ENCODE data around the gene ARMH2. TPM values are rescaled to one million over a fixed set of nuclear protein-coding genes. Genes with fewer than 3 reads are reported as not detected.

Gene ARMH2
- total and polyA plus RNA-seq, 4 donors: not detected

DNA sequence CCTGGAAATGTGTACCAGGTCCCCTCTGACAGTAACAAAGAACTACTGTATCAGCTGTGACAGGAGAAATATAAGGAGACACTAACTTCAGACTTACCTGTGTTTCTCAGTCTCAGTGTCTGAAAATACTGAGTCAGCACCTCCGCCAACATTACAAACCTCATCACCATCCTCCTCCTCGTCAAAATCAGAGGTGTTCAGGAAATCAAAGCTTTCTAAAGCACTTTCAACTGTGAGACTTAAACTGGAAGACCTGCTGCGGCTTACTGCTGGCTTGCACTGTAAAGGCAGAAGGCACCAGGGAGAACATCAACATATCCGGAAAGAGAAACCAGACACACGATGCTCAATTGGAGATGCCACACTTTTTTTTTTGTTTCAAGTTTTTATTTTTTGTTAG is 40.3 kb upstream of the ARMH2 start:
- Histone ChIP-seq H3K27me3 (ENCODE audit: control insufficient read depth in 4 of 4, insufficient read depth in 4 of 4, low read length in 3 of 4) (no peaks in the 10 kb centered on the region), H3K4me1 (ENCODE audit: control insufficient read depth in 4 of 4, insufficient read depth in 4 of 4, low read length in 3 of 4) (no peaks in the 10 kb centered on the region), H3K9ac (ENCODE audit: low read depth in 1 of 2, low read length in 2 of 2) (no peak overlapping the region), H3K36me3 (ENCODE audit: control insufficient read depth in 4 of 4, insufficient read depth in 3 of 4, low read depth in 1 of 4, low read length in 3 of 4) (peaks cover 0 to 3% (median 1%) of the 10 kb centered on the region in 4 donors), H3K27ac (ENCODE audit: low read depth in 1 of 2, low read length in 2 of 2) (no peak overlapping the region), H3K9me3 (ENCODE audit: control insufficient read depth in 4 of 4, low read length in 3 of 4) (no peaks in the 10 kb centered on the region), H3K4me3 (ENCODE audit: low read depth in 1 of 3, low read length in 3 of 3) (no peak overlapping the region)
- no peak for TF ChIP-seq TAF1 (conservative IDR thresholded peaks at IDR 0.05)
- TF ChIP-seq, protein P1, sequence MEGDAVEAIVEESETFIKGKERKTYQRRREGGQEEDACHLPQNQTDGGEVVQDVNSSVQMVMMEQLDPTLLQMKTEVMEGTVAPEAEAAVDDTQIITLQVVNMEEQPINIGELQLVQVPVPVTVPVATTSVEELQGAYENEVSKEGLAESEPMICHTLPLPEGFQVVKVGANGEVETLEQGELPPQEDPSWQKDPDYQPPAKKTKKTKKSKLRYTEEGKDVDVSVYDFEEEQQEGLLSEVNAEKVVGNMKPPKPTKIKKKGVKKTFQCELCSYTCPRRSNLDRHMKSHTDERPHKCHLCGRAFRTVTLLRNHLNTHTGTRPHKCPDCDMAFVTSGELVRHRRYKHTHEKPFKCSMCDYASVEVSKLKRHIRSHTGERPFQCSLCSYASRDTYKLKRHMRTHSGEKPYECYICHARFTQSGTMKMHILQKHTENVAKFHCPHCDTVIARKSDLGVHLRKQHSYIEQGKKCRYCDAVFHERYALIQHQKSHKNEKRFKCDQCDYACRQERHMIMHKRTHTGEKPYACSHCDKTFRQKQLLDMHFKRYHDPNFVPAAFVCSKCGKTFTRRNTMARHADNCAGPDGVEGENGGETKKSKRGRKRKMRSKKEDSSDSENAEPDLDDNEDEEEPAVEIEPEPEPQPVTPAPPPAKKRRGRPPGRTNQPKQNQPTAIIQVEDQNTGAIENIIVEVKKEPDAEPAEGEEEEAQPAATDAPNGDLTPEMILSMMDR (IDR thresholded peaks at IDR 0.05; ENCODE audit: low read depth, low read length, missing input control): no peak
- TF ChIP-seq FOXA1 (IDR thresholded peaks at IDR 0.05): no peak
- no peak for TF ChIP-seq HNF4G (IDR thresholded peaks at IDR 0.05)
- TF ChIP-seq, protein P2, sequence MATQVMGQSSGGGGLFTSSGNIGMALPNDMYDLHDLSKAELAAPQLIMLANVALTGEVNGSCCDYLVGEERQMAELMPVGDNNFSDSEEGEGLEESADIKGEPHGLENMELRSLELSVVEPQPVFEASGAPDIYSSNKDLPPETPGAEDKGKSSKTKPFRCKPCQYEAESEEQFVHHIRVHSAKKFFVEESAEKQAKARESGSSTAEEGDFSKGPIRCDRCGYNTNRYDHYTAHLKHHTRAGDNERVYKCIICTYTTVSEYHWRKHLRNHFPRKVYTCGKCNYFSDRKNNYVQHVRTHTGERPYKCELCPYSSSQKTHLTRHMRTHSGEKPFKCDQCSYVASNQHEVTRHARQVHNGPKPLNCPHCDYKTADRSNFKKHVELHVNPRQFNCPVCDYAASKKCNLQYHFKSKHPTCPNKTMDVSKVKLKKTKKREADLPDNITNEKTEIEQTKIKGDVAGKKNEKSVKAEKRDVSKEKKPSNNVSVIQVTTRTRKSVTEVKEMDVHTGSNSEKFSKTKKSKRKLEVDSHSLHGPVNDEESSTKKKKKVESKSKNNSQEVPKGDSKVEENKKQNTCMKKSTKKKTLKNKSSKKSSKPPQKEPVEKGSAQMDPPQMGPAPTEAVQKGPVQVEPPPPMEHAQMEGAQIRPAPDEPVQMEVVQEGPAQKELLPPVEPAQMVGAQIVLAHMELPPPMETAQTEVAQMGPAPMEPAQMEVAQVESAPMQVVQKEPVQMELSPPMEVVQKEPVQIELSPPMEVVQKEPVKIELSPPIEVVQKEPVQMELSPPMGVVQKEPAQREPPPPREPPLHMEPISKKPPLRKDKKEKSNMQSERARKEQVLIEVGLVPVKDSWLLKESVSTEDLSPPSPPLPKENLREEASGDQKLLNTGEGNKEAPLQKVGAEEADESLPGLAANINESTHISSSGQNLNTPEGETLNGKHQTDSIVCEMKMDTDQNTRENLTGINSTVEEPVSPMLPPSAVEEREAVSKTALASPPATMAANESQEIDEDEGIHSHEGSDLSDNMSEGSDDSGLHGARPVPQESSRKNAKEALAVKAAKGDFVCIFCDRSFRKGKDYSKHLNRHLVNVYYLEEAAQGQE (IDR thresholded peaks at IDR 0.05): no peak
- no peak for TF ChIP-seq YY1 (IDR thresholded peaks at IDR 0.05)
- TF ChIP-seq, protein P3, sequence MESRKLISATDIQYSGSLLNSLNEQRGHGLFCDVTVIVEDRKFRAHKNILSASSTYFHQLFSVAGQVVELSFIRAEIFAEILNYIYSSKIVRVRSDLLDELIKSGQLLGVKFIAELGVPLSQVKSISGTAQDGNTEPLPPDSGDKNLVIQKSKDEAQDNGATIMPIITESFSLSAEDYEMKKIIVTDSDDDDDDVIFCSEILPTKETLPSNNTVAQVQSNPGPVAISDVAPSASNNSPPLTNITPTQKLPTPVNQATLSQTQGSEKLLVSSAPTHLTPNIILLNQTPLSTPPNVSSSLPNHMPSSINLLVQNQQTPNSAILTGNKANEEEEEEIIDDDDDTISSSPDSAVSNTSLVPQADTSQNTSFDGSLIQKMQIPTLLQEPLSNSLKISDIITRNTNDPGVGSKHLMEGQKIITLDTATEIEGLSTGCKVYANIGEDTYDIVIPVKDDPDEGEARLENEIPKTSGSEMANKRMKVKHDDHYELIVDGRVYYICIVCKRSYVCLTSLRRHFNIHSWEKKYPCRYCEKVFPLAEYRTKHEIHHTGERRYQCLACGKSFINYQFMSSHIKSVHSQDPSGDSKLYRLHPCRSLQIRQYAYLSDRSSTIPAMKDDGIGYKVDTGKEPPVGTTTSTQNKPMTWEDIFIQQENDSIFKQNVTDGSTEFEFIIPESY (IDR thresholded peaks at IDR 0.05): no peak
- TF ChIP-seq, protein P4, sequence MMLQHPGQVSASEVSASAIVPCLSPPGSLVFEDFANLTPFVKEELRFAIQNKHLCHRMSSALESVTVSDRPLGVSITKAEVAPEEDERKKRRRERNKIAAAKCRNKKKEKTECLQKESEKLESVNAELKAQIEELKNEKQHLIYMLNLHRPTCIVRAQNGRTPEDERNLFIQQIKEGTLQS (IDR thresholded peaks at IDR 0.05): no peak
- no peak for TF ChIP-seq HNF4A (conservative IDR thresholded peaks at IDR 0.05)
- 90% methylated on average over 5 of the region's 5 CpGs for WGBS
- DNase-seq (ENCODE audit: low spot score): no peak

DNA sequence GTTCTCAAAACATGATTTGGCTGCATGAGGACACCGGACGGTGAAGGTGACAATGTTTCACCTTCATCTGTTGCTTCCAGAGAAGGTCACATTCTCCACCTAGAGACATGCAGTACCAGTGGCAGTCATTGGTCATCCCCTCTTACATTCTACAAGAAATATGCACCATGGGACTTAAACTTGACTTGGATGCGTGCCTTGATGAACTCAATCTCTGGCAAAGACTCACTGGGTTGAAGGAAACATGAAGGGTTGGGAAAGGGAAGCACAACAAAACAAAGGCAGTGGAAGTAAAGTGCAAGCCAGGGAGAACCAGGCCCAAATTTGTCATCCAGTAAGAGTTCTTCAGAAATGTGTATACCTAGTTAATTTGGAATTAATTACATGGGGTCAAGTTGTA is 39.4 kb upstream of the ARMH2 start:
- Histone ChIP-seq H3K27me3 (ENCODE audit: control insufficient read depth in 4 of 4, insufficient read depth in 4 of 4, low read length in 3 of 4) (no peaks in the 10 kb centered on the region), H3K9ac (ENCODE audit: low read depth in 1 of 2, low read length in 2 of 2) (no peak overlapping the region), H3K4me1 (ENCODE audit: control insufficient read depth in 4 of 4, insufficient read depth in 4 of 4, low read length in 3 of 4) (no peaks in the 10 kb centered on the region), H3K4me3 (ENCODE audit: low read depth in 1 of 3, low read length in 3 of 3) (no peak overlapping the region), H3K9me3 (ENCODE audit: control insufficient read depth in 4 of 4, low read length in 3 of 4) (no peaks in the 10 kb centered on the region), H3K36me3 (ENCODE audit: control insufficient read depth in 4 of 4, insufficient read depth in 3 of 4, low read depth in 1 of 4, low read length in 3 of 4) (peaks cover 0 to 3% (median under 1%) of the 10 kb centered on the region in 4 donors), H3K27ac (ENCODE audit: low read depth in 1 of 2, low read length in 2 of 2) (no peak overlapping the region)
- WGBS: 96% methylated on average over 3 of the region's 3 CpGs
- no peak for DNase-seq (ENCODE audit: low spot score)
- TF ChIP-seq YY1 (IDR thresholded peaks at IDR 0.05) (no peak), SP1 (IDR thresholded peaks at IDR 0.05) (no peak), TAF1 (conservative IDR thresholded peaks at IDR 0.05) (no peak)

DNA sequence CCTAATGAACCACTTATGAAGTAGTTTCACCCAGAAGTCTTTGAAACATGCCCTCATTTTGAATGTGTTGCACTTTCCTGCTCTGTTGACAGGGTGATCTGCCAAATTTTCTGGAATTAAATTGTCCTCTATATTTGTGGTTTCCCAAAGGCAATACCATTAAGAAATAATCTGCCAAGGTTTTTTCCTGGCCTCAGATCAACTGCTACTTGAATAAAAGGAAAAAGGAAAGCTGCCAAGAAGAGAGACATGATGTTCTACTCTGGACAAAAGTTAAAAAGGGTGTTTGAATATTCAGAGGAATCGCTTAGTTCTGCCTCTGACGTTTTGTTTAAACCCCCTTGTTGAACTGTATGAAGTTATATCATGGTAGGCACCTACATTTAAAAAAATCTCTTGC is 37.4 kb upstream of the ARMH2 start:
- H3K36me3 ChIP-seq (ENCODE audit: control insufficient read depth in 4 of 4, insufficient read depth in 3 of 4, low read depth in 1 of 4, low read length in 3 of 4): peaks cover 0 to 1% (median 0%) of the 10 kb centered on the region in 4 donors
- no peak overlapping the region for H3K9ac ChIP-seq (ENCODE audit: low read depth in 1 of 2, low read length in 2 of 2)
- H3K4me3 ChIP-seq (ENCODE audit: low read depth in 1 of 3, low read length in 3 of 3): no peak overlapping the region
- 77% methylated on average over 2 of the region's 2 CpGs for WGBS
- H3K4me1 ChIP-seq (ENCODE audit: control insufficient read depth in 4 of 4, insufficient read depth in 4 of 4, low read length in 3 of 4): no peaks in the 10 kb centered on the region
- no peaks in the 10 kb centered on the region for H3K9me3 ChIP-seq (ENCODE audit: control insufficient read depth in 4 of 4, low read length in 3 of 4)
- DNase-seq (ENCODE audit: low spot score): no peak
- no peak overlapping the region for H3K27ac ChIP-seq (ENCODE audit: low read depth in 1 of 2, low read length in 2 of 2)
- no peaks in the 10 kb centered on the region for H3K27me3 ChIP-seq (ENCODE audit: control insufficient read depth in 4 of 4, insufficient read depth in 4 of 4, low read length in 3 of 4)
- no peak for TF ChIP-seq FOXA2 (IDR thresholded peaks at IDR 0.05)
- no peak for TF ChIP-seq GABPA (IDR thresholded peaks at IDR 0.05 in 1 of 2, conservative IDR thresholded peaks at IDR 0.05 in 1 of 2)
- TF ChIP-seq TAF1 (conservative IDR thresholded peaks at IDR 0.05): no peak
- no peak for TF ChIP-seq SP1 (IDR thresholded peaks at IDR 0.05)
- TF ChIP-seq, protein P2 (IDR thresholded peaks at IDR 0.05): no peak
- TF ChIP-seq, protein P5, sequence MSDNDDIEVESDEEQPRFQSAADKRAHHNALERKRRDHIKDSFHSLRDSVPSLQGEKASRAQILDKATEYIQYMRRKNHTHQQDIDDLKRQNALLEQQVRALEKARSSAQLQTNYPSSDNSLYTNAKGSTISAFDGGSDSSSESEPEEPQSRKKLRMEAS (IDR thresholded peaks at IDR 0.05): no peak
- no peak for TF ChIP-seq RXRA (IDR thresholded peaks at IDR 0.05)
- no peak for TF ChIP-seq JUND (IDR thresholded peaks at IDR 0.05)
- no peak for TF ChIP-seq NR2F2 (IDR thresholded peaks at IDR 0.05)
- no peak for TF ChIP-seq FOXA1 (IDR thresholded peaks at IDR 0.05)
- no peak for TF ChIP-seq YY1 (IDR thresholded peaks at IDR 0.05)
- TF ChIP-seq EGR1 (IDR thresholded peaks at IDR 0.05; ENCODE audit: low read depth in 2 of 2): no peak
